H1 (cell line): Measurements from ENCODE around the gene GNAQ. TPM values are rescaled to one million over a fixed set of nuclear protein-coding genes. Genes with fewer than 3 reads are reported as not detected.

ENCODE experiments used
- BRCA1 ChIP-seq: IDR thresholded peaks from 2 replicates; pipeline ENCODE4 v1.6.1; 2012; ENCODE audit warnings: low read depth, low read length, improper control_type of control experiment
- CBX5 ChIP-seq: fragments of 300-800, 300-1000 bp; sonication (generic); IDR thresholded peaks from 2 replicates; pipeline ENCODE4 v1.7.1; 2016; ENCODE audit warnings: antibody characterized with exemption, low read length, low read depth
- CHD1 ChIP-seq: IDR thresholded peaks from 2 replicates; pipeline ENCODE4 v1.6.1; 2012; ENCODE audit warnings: low read depth, low read length, improper control_type of control experiment
- CHD7 ChIP-seq: fragments of 300-600 bp; sonication (generic); IDR thresholded peaks from 2 replicates; pipeline ENCODE4 v1.7.1; 2012; ENCODE audit warnings: low read length, moderate library complexity, mild to moderate bottlenecking, inconsistent platforms; ENCODE audit not compliant: insufficient replicate concordance
- GTF2F1 ChIP-seq: IDR thresholded peaks from 2 replicates; pipeline ENCODE4 v1.6.1; 2012; ENCODE audit warnings: low read depth, low read length, improper control_type of control experiment, borderline replicate concordance
- HDAC6 ChIP-seq: IDR thresholded peaks from one replicate; pipeline ENCODE4 v1.7.1; 2012; ENCODE audit warnings: low read depth, mild to moderate bottlenecking, inconsistent platforms, low read length, moderate library complexity
- JUN ChIP-seq: IDR thresholded peaks from 2 replicates; pipeline ENCODE4 v1.6.1; 2011; ENCODE audit warnings: low read depth, mild to moderate bottlenecking, improper control_type of control experiment, low read length
- MAFK ChIP-seq: IDR thresholded peaks from 2 replicates; pipeline ENCODE4 v1.6.1; 2012; ENCODE audit warnings: low read depth, mild to moderate bottlenecking, improper control_type of control experiment, low read length
- RAD21 ChIP-seq, 2 experiments: IDR thresholded peaks in 1 of 2; conservative IDR thresholded peaks in 1 of 2; 2 replicates each; pipeline ENCODE4 v1.6.1; 2011; ENCODE audit warnings: low read depth in 2 of 2, low read length in 2 of 2, improper control_type of control experiment in 1 of 2, inconsistent platforms in 1 of 2, mild to moderate bottlenecking in 1 of 2, moderate library complexity in 1 of 2
- RXRA ChIP-seq: IDR thresholded peaks from 2 replicates; pipeline ENCODE4 v1.6.1; 2011; ENCODE audit warnings: low read depth, mild to moderate bottlenecking, low read length, moderate library complexity; ENCODE audit not compliant: insufficient read depth
- SIRT6 ChIP-seq: IDR thresholded peaks from one replicate; pipeline ENCODE4 v1.7.1; 2012; ENCODE audit warnings: low read length, inconsistent platforms
- SP4 ChIP-seq: IDR thresholded peaks from 2 replicates; pipeline ENCODE4 v1.6.1; 2012; ENCODE audit warnings: low read length, inconsistent platforms
- ZNF274 ChIP-seq: IDR thresholded peaks from 2 replicates; pipeline ENCODE4 v1.7.0; 2012; ENCODE audit warnings: low read length, borderline replicate concordance; ENCODE audit errors: extremely low read depth
- polyA plus RNA-seq, 7 experiments: library from polyadenylated mRNA; depleted of rRNA in 3 of 7; stranded (reverse) in 5 of 7; unstranded in 2 of 7; fragments of >200 nt in 5 of 7; fragments of 200-250 nt in 2 of 7; gene quantifications; 1 replicate in 5 of 7; 2 replicates in 1 of 7; 4 replicates in 1 of 7; pipeline versions ENCODE4 v1.2.1 to v1.2.3, GENCODE V29; 2011 to 2013; ENCODE audit warnings: missing spikeins in 2 of 7, mixed read lengths in 2 of 7
- total RNA-seq: library from RNA; stranded (reverse); fragmentation: NEBNext Ultra II Directional; extraction: Animal tissue kit (Norgen Biotek cat#: 25700); gene quantifications from 2 replicates; pipeline ENCODE4 v1.2.1, GENCODE V29; 2021

The GNAQ gene
- total and polyA plus RNA-seq, 2 of the 8 experiments (the other 6 are each of a cell fraction or from before 2014, with no cell fraction given): 22.8 to 63.8 TPM

DNA sequence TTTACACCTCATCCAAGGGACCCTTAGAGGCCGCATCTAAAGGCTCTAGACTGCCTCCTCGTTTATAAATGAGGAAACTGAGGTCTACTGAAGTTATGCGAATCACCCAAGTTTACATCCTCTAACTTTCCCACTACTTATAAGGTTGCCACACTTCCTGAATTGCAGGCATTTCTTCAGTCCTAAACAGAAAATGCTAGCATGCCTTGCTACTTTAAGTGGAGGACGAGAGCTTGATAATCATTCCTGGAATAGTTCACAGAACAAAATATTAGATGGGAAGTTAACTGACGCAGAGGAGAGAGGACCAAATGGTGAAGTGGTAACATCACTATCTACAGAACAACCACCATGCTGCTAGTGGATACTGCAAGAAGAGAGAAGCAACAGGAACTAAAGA is 85.8 kb downstream of the GNAQ start (continued):
- TF ChIP-seq CHD7: no peak
- TF ChIP-seq RXRA: no peak
- no peak for TF ChIP-seq ZNF274
- no peak for TF ChIP-seq JUN
- no peak for TF ChIP-seq RAD21 (IDR thresholded peaks at IDR 0.05 in 1 of 2, conservative IDR thresholded peaks at IDR 0.05 in 1 of 2; ENCODE audit: low read depth in 2 of 2, low read length in 2 of 2)
- no peak for TF ChIP-seq HDAC6
- TF ChIP-seq GTF2F1: no peak
- no peak for TF ChIP-seq SP4
- no peak for TF ChIP-seq MAFK
- no peak for TF ChIP-seq SIRT6
- TF ChIP-seq CHD1: no peak
- no peak for TF ChIP-seq BRCA1
- TF ChIP-seq CBX5: no peak
- TF ChIP-seq, all 59 proteins: peak for 0
